GM18867 (cell line): ENCODE data around the gene CCDC170.
A peak's percentile ranks its signal among the peaks of the same experiment; 100 is the strongest.
"Not testable (repeated sequence)": the region's sequence is repeated elsewhere in the genome, so short reads cannot be mapped to it uniquely, and the experiment has no call there.

Experiments
- ATAC-seq: cut with Tn5 transposase; IDR thresholded peaks from one replicate; pipeline ENCODE4 v1.9.1; 2021; ENCODE audit warnings: mild to moderate bottlenecking, moderate library complexity; ENCODE audit not compliant: unreplicated experiment

Gene CCDC170

DNA sequence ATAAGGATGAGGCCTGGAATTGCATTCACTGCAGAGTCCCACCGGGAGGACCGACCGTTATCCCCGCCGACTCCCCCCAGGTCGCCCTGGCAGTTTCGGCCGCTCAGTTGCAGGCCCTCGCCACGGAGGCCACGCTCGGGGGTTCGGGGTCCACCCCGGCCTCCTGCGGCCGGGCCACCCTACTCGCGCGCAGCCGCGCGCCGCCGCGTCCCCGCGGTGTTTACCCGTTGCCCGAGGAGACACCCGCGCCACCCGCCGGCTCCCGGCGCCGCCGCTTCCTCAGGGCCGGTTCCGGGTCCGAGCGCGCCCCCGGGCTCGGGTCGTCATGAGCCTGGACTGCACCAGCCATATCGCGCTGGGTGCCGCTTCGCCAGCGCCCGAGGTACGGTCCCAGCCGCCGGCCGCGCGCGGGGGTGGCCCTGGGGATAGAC lies at the start of gene CCDC170:
Gene CCDC170 (plus strand): TSS at position 214 of the 431 bp plus-strand sequence. CDS start 112 bp downstream, at position 326.
- no peak for ATAC-seq

DNA sequence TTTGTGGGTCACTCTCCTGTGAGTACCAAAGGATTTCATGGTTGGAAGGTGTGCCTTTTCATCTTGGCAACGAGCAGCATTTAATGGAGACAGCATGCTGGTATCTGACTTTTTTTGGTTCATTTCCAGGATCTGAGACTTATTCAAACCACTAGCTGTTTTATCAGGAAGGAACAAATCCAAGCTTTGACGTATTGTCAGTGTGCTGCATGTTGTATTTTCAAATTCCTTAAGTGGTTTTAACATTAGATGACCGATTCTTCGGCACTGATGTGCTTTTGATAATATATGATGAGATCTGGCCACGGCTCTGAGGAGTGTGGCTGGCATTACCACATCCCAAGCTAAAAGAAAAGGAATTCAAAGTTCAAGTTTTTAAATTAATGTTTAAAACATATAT lies 48.3 kb upstream of the CCDC170 start:
- no peak for ATAC-seq

GRCh38 chr6:151447237-151447636 lies 46.6 kb upstream of the CCDC170 start:
- ATAC-seq: no peak

DNA sequence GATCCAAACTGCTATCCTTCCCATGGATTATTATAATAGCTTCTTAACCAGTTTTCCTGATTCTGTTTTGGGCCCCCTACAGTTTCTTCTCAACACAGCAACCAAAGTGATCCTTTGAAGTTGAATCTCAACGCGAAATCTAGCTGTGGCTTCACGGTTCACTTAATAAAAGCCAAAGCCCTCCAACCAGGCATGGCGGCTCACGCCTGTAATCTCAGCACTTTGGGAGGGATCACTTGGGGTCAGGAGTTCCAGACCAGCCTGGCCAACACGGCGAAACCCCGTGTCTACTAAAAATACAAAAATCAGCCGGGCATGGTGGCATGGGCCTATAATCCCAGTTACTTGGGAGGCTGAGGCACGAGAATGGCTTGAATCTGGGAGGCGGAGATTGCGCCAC lies 45.2 kb upstream of the CCDC170 start:
- no peak for ATAC-seq

GRCh38 chr6:151450928-151451327 lies 42.9 kb upstream of the CCDC170 start:
- not testable (repeated sequence) for ATAC-seq

- ATAC-seq: no peak
Observed at GRCh38 chr6:151451417-151451949, 42.3 kb upstream of the CCDC170 start.

- peak; percentile 97 for ATAC-seq
Observed at GRCh38 chr6:151451950-151452749, 41.7 kb upstream of the CCDC170 start, which contains the start of gene RMND1. TSS of gene RMND1 (minus strand) at chr6:151452126. CDS start at chr6:151445811, 6,315 bp downstream.

DNA sequence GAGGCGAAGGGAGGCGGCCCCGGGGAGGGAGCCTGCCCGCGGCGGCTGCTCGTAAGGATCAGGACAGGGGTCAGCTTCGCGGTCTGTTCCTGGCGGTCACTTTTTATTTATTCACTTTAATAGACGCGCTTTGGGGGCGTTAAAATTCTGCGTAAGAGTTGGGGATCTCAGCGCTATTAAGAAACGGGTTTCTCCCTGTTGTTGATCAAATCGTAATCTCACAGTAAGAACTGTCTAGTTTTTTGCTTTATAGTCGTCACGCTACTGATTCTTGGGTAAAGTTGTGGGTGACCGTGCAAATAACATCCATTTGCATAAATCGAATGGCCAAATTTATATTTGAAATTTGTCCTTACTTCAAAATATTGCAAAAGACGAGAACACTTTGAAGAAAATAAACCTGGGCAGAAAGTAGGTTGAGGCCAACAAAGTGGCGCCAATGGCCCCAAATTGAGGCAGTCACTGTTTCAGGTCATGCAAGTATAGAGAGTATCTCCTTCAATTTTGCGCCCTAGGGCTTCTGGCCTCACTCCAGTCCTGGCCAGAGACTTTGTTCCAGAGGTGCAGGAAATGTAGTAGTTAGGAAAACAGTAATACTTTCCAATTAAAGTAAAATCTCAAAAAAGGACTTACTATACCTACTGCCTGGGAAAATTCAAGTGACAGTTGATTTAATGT lies 40.9 kb upstream of the CCDC170 start:
- no peak for ATAC-seq

DNA sequence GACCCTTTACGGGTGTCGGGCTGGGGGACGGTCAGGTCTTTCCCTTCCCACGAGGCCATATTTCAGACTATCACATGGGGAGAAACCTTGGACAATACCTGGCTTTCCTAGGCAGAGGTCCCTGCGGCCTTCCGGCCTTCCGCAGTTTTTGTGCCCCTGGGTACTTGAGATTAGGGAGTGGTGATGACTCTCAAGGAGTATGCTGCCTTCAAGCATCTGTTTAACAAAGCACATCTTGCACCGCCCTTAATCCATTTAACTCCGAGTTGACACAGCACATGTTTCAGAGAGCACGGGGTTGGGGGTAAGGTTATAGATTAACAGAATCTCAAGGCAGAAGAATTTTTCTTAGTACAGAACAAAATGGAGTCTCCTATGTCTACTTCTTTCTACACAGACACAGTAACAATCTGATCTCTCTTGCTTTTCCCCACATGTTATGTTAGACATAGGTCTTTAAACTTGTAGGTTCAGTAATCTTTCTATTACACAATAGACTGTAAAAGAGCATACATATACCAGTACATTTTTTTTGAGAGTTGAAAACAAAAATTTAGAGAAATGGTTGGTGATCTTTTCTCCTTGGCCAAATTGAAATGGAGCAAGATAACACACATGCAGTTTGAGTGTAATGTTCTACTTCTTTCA lies 37.9 kb upstream of the CCDC170 start:
- not testable (repeated sequence) for ATAC-seq

DNA sequence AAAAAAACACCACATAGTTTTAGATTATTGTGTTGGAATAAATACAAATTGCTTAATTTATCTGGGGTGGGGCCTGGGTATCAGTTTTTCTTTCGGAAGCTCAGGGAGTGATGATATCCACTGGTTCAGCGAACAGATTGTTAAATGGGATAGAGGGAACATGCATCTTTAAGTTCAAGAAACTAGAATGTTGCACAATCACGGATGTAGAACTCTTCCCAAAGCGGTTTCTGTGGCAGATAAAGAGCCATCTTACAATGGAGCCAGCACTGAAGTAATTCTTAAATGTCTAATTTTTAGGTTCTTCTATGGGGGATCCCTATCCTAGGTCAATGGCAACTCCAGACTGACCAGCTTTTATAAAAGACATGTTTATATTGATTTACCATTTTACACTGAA lies 32.1 kb upstream of the CCDC170 start:
- ATAC-seq: no peak

DNA sequence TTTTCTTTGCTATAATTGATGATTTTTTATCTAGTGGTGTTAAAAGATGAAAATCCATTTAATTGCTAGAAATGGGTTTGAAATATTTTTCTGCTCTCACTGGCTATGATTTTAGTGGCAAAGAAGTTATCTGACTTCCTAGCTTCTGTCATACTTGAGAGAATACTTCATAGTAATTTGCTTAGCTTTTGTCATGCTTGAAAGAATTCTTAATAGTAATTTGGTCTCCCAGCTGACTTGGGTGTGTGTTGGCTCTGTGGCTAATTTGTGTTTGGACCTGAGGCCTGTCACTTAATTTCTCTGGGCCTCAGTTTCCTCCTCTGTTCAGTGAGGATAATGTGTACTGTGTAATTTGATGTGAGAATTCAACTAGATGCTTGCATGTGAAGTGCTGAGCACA lies 29.1 kb upstream of the CCDC170 start:
- ATAC-seq: no peak

DNA sequence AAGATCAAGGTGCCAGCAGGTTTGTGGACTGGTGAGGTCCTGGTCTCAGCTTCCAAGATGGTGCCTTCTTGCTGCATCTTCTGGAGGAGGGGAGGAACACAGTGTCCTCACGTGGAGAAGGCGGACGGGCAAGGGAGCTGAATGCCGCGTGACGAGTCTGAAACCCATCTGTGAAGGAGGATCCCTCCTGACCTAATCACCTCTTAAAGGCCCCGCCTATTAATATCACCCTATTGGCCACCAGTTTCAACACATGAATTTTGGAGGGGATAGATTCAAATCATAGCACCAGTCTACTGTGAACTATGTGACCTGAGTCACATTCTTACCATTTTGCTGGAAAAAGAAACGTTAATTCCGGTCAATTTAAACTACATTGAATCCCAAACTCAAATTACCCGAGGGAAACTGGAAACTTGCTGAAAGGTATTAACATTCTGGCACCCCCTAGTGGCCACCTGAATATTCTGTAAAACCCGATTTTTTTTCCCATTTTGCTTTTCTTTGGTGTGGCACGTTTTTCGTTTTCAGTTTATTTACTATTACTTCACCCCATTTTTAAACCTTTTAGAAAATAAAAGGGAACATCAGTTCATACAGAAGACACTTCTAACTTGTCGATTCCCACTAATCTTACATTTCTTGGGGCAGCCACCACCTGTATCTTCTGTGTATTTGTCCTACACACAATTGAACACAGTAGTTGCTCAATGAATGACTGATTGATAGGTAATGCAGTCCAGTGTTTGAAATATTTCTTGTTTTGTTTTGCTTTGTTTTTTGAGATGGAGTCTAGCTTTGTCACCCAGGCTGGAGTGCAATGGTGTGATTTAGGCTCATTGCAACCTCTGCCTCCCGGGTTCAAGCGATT lies 17.9 kb upstream of the CCDC170 start:
- ATAC-seq: peak; percentile 77

DNA sequence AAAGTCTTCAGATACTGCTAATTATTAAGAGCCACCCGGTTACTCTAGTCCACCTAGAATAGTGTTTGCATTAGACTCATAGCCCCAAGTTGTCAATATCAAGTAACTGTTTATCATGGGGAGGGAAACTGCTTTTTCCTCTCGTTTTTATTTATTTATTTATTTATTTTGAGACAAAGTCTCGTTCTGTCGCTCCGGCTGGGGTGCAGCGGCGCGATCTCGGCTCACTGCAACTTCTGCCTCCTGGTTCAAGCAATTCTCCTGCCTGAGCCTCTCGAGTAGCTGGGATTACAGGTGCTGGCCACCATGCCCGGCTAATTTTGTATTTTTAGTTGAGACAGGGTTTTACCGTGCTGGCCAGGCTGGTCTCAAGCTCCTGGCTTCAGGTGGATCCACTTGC lies 16.1 kb upstream of the CCDC170 start:
- no peak for ATAC-seq

DNA sequence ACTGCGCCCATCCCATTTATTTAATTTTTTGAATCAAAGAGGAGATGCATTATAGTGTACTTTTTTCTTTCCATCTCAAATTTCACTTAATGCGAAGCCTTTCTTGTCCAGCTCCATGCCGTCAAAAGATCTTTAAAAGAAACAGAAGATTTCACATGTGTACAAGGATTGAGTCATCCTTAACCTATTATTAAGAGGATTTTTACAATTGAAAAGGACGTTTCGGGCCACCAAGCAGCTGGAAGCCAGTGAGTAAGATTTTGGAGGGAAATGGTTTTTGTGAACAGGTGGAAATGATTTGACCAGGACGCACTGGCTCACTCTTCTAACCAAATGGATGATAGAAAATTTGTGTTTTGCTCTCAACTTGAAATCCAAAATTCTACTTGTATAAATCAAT lies 15.1 kb upstream of the CCDC170 start:
- ATAC-seq: no peak

DNA sequence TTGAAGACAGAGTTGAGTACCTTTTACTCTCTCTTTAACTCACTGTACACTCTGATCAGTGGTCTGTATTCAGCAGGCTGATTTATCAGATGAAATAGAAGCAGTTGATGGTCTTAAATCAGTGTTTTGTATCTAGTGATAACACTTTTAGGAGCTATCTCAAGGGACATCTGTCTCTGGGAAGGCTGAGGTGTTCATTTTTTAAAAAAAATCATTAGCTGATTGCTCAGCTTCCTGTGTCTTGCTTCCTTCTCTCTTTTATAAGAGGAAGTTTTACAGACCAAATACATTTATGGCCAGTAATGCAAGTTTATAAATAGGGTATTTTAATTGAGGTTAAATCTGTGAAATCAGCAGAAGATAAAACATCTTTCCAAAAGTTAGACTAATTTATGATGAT lies 12.0 kb upstream of the CCDC170 start:
- no peak for ATAC-seq

DNA sequence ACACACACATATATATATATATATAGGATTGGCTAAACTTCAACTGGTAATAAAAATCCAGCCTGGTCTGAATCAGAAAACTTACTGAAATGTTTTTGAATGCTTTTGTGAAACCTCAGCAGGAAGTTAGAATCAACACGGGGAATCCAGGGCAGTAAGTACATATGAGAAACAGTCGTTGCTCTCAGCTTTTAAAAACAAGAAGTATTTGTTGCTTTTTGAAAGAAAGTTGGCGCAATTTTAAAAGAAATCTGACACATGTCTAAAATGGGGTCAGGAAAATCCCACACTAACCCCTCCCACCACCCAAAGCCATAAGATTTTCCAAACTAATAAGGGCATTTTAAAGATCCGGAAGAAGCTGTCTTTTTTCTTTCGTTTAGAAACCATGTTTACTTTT lies 11.5 kb upstream of the CCDC170 start:
- ATAC-seq: no peak

GRCh38 chr6:151483994-151484393 lies 9.8 kb upstream of the CCDC170 start:
- no peak for ATAC-seq

DNA sequence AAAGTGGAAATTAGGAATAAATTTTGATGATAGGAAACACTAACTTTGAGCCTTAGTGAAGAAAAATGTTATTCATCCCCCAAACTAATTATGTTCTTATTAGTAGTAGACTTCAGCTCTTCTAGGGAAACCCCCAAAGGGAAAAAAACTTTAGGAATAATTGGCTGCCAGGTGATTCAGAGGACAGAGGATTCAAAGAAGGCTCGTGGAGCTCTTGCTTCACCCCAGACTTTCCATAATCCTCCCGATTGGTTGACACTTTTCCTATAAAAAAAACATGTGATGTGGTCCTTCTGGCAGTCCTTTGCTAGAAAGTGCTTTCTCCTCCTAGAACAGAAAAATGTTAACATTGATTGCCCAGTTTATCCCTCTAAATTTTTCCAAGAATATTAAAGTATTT lies 5.6 kb upstream of the CCDC170 start:
- no peak for ATAC-seq

DNA sequence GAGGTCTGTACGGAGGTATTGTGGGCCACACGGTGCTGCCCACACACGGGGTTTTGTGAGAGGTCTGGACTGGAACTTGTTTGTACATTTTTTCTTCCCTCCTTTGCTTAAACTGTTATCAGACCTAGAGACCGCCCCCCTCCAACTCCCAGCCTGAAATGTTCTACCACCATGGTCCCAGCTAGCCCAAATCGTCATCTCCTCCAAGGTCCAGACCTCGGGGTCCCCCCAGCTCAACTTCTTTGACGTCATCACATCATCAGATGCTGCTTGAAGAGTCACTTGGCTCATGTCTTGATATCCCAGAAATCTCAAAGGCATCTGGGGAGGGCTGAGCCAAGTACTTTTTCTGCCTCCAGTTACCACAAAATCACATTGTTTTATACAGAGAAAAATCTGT lies 2.8 kb upstream of the CCDC170 start:
- no peak for ATAC-seq

- ATAC-seq: no peak
Observed at GRCh38 chr6:151493161-151493803, 535 bp upstream of the CCDC170 start.
